ENCODE data around the gene CYLD. TPM values are rescaled to one million over a fixed set of nuclear protein-coding genes. Genes with fewer than 3 reads are reported as not detected.

The CYLD gene
- total RNA-seq, 4 donors from 2014 or later: 17.6 to 65.8 (median 45.1) TPM

DNA sequence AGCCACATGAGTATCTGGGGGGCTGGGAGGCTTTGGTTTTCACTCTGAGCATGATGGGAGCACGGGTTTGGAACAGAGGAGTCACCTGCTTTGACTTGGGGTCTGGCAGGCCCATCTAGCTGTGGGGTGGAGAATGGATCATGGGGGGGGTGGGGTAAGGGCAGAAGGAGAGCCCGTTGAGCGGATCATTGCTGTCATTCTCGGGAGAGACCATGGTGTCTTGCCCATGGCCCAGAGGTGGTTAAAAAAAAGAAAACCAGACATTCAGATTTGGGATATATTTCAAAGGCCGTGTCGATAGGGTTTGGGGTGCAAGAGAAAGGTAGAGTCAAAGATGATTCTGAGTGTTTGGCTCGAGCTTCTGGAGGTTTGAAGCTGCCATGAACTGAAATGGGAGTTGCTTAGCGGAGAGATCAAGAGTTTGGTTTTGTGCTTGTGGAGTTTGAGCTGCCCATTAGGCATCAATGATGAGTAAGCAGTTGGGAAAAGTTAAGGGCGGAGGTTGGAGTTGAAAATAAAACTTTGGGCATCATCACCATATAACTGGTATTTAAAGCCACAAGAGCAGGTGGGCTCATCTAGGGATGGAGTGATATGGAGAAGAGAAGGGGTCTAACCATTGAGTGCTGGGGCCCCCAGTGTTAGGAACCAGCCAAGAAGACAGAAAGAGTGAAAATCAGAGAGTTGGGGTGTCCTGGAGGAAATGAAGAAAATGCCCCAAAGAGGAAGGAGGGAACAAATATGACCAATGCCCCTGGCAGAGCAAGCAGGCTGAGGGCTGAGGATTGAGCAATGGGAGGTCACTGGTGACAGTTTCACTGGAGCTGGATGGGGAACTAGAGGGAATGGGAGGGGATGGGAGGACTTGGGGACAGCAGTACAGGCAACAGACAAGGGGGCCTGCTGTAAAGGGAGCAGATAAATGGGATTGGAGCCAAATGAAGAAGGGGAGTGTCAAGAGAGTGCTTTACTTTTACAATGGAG, 46.6 kb upstream of the CYLD start:
- Histone ChIP-seq H3K36me3 (no peaks in the 10 kb centered on the region), H3K27ac (no peak overlapping the region)
- intact Hi-C loops (cut with DNase I; ENCODE audit: low total_unique reads): no loop called here

DNA sequence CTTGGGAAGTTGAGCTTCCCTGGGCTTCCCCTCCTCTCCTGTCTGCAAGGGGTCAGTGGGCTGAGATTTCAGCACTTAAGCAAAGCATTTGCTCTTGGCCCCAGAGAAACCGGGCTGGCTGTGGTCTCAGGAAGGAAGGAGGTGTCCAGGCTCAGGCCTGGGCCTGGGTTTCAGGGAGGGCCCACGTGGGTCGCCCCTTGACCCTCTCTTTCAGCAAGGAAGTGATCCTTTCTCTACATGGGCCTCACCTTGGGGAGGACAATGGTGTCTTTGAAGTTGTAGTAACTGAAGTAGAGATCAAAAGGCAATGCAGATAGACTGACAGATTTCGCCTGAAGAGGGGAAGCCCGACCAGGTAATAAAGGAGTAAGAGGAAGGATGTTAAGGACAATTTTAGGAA, 45.8 kb upstream of the CYLD start:
- no peak overlapping the region for H3K4me3 ChIP-seq
- intact Hi-C loops (cut with DNase I; ENCODE audit: low total_unique reads): no loop called here
- TF ChIP-seq, protein P1, sequence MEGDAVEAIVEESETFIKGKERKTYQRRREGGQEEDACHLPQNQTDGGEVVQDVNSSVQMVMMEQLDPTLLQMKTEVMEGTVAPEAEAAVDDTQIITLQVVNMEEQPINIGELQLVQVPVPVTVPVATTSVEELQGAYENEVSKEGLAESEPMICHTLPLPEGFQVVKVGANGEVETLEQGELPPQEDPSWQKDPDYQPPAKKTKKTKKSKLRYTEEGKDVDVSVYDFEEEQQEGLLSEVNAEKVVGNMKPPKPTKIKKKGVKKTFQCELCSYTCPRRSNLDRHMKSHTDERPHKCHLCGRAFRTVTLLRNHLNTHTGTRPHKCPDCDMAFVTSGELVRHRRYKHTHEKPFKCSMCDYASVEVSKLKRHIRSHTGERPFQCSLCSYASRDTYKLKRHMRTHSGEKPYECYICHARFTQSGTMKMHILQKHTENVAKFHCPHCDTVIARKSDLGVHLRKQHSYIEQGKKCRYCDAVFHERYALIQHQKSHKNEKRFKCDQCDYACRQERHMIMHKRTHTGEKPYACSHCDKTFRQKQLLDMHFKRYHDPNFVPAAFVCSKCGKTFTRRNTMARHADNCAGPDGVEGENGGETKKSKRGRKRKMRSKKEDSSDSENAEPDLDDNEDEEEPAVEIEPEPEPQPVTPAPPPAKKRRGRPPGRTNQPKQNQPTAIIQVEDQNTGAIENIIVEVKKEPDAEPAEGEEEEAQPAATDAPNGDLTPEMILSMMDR (IDR thresholded peaks at IDR 0.05): no peak
- no peak for TF ChIP-seq POLR2A (IDR thresholded peaks at IDR 0.05)
- no peaks in the 10 kb centered on the region for H3K27me3 ChIP-seq
- no peaks in the 10 kb centered on the region for H3K9me3 ChIP-seq
- peak overlapping the region; percentile 27 to 45 for H3K27ac ChIP-seq
- no peak for DNase-seq
- H3K36me3 ChIP-seq: no peaks in the 10 kb centered on the region
- no peaks in the 10 kb centered on the region for H3K4me1 ChIP-seq

More for the DNA sequence above, 46.6 kb upstream of the CYLD start:
- TF ChIP-seq, protein P1 (IDR thresholded peaks at IDR 0.05): no peak
- no peak for TF ChIP-seq POLR2A (IDR thresholded peaks at IDR 0.05)
- Histone ChIP-seq H3K27me3 (no peaks in the 10 kb centered on the region), H3K4me3 (no peak overlapping the region), H3K9me3 (no peaks in the 10 kb centered on the region), H3K4me1 (no peaks in the 10 kb centered on the region)
- DNase-seq: no peak

DNA sequence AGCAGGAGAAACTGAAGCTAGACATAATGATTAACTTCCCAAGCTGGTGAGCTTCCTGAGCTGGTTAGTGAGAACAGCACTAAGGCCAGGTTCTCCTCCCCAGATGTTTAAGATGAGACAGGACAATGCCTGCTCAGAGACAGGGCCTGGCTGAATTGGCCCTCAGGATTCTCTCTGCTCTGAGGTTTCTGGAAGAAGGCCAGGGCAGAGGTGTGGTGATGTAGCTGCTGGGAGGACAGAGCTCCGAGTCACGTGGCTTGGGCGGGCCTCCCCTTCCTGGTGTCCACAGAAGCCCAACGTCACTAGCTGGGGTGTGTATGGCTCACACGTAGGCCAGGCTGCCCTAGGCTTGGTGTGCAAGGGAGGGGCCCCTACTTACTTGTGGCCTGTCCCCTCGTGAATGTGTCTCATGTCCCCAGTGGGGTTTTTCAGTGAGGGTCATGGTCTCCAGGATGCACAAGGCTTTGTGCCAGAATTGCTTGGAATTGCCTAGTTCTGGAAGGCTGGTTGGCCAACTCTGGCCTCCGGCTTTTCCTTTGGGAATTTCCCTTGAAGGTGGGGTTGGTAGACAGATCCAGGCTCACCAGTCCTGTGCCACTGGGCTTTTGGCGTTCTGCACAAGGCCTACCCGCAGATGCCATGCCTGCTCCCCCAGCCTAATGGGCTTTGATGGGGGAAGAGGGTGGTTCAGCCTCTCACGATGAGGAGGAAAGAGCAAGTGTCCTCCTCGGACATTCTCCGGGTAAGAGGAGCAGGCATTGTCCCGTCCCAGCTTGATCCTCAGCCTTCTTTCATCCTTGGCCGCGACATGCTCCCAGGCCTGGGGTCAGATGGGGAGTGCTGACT, 45.1 kb upstream of the CYLD start:
- DNase-seq: peak; percentile 62 to 71
- TF ChIP-seq, protein P1 (IDR thresholded peaks at IDR 0.05): no peak
- TF ChIP-seq POLR2A (IDR thresholded peaks at IDR 0.05): no peak
- H3K4me1 ChIP-seq: no peaks in the 10 kb centered on the region
- H3K27me3 ChIP-seq: no peaks in the 10 kb centered on the region
- peak overlapping the region; percentile 51 to 61 for H3K27ac ChIP-seq
- no peaks in the 10 kb centered on the region for H3K36me3 ChIP-seq
- H3K9me3 ChIP-seq: no peaks in the 10 kb centered on the region
- no peak overlapping the region for H3K4me3 ChIP-seq
- intact Hi-C loops (cut with DNase I; ENCODE audit: low total_unique reads): no loop called here

DNA sequence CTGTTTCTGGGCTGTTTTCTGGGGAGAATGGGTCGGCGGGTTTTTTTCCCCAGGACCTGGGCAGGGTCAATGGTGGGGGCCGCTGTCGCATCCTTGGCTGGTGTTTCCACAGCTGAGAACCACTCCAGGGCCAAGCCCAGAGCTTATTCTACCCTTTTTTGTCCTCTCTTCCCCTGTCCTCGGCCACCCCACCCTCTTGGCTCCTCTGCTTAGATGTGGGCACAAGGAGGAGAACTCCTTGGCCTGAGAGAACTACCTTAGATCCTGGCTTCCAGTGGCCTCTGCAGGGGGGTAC, 44.5 kb upstream of the CYLD start:
- no peaks in the 10 kb centered on the region for H3K9me3 ChIP-seq
- H3K27me3 ChIP-seq: no peaks in the 10 kb centered on the region
- no peak for DNase-seq
- peak overlapping the region; percentile 51 to 61 for H3K27ac ChIP-seq
- no peak for TF ChIP-seq POLR2A (IDR thresholded peaks at IDR 0.05)
- TF ChIP-seq, protein P1 (IDR thresholded peaks at IDR 0.05): no peak
- no peak overlapping the region for H3K4me3 ChIP-seq
- intact Hi-C loops (cut with DNase I; ENCODE audit: low total_unique reads): no loop called here
- H3K4me1 ChIP-seq: no peaks in the 10 kb centered on the region
- H3K36me3 ChIP-seq: no peaks in the 10 kb centered on the region
